DMS114 treated with DMSO at 0.1 percent for 48 hours (cell line): ENCODE measurements around the gene EEF2K.
"Not testable (repeated sequence)": the region's sequence is repeated elsewhere in the genome, so short reads cannot be mapped to it uniquely, and the experiment has no call there.

Source experiments
- DNase-seq: peaks from one replicate; lab custom pipeline; 2025; ENCODE audit not compliant: unreplicated experiment; lab: John Stamatoyannopoulos, UW

EEF2K gene

GRCh38 chr16:22207715-22208360, 1.8 kb downstream of the EEF2K start:
- no peak for DNase-seq

GRCh38 chr16:22210285-22210684, 4.2 kb downstream of the EEF2K start:
- no peak for DNase-seq

- DNase-seq = no peak
Measured at GRCh38 chr16:22210854-22211253, 4.8 kb downstream of the EEF2K start.

GRCh38 chr16:22213236-22213635, 7.2 kb downstream of the EEF2K start:
- DNase-seq = no peak

- no peak for DNase-seq
Measured at GRCh38 chr16:22213801-22214200, 7.7 kb downstream of the EEF2K start.

- no peak for DNase-seq
Measured at GRCh38 chr16:22214402-22214801, 8.3 kb downstream of the EEF2K start.

GRCh38 chr16:22214889-22215288, 8.8 kb downstream of the EEF2K start:
- DNase-seq = no peak

GRCh38 chr16:22216191-22216831, 10.2 kb downstream of the EEF2K start:
- no peak for DNase-seq

- DNase-seq = not testable (repeated sequence)
Measured at GRCh38 chr16:22216832-22217225, 10.8 kb downstream of the EEF2K start.

- no peak for DNase-seq
Measured at GRCh38 chr16:22217890-22218730, 12.0 kb downstream of the EEF2K start.

- no peak for DNase-seq
Measured at GRCh38 chr16:22219389-22220068, 13.5 kb downstream of the EEF2K start.

- DNase-seq = no peak
Measured at GRCh38 chr16:22220069-22220440, 14.0 kb downstream of the EEF2K start.

GRCh38 chr16:22220714-22221113, 14.6 kb downstream of the EEF2K start:
- no peak for DNase-seq

- no peak for DNase-seq
Measured at GRCh38 chr16:22222006-22222405, 15.9 kb downstream of the EEF2K start.

GRCh38 chr16:22222998-22223397, 16.9 kb downstream of the EEF2K start:
- DNase-seq = no peak

- no peak for DNase-seq
Measured at GRCh38 chr16:22225060-22225459, 19.0 kb downstream of the EEF2K start.

- DNase-seq = no peak
Measured at GRCh38 chr16:22229889-22230288, 23.8 kb downstream of the EEF2K start.

- no peak for DNase-seq
Measured at GRCh38 chr16:22232277-22233036, 26.4 kb downstream of the EEF2K start.

- no peak for DNase-seq
Measured at GRCh38 chr16:22233037-22233372, 26.9 kb downstream of the EEF2K start.

- DNase-seq = no peak
Measured at GRCh38 chr16:22235839-22236745, 30.0 kb downstream of the EEF2K start.
